Stimulated activated CD8-positive, alpha-beta memory T cell treated with anti-CD3 and anti-CD28 coated beads, Interleukin-4, amount 100 ng/mL, for 48 hours (primary cell): Measurements from ENCODE around the gene CLDN11.

Experiments used
- DNase-seq: peaks from one replicate; pipeline ENCODE4 v3.0.0-alpha.2; 2020

CLDN11 gene

GRCh38 chr3:170418422-170419398 lies at the start of gene CLDN11:
Gene CLDN11, plus strand, starts transcription at chr3:170418868. Its CDS starts 199 bp downstream, at chr3:170419067.
- no peak for DNase-seq

GRCh38 chr3:170368921-170369320 lies 49.7 kb upstream of the CLDN11 start:
- DNase-seq, result no peak

GRCh38 chr3:170372190-170372879 lies 46.3 kb upstream of the CLDN11 start:
- DNase-seq, result no peak

- DNase-seq, result no peak
Observed at GRCh38 chr3:170383567-170383966, 35.1 kb upstream of the CLDN11 start.

GRCh38 chr3:170386468-170386867 lies 32.2 kb upstream of the CLDN11 start:
- DNase-seq, result no peak

GRCh38 chr3:170387950-170388349 lies 30.7 kb upstream of the CLDN11 start:
- DNase-seq, result no peak

GRCh38 chr3:170391108-170391507 lies 27.6 kb upstream of the CLDN11 start:
- DNase-seq, result no peak

GRCh38 chr3:170397685-170398084 lies 21.0 kb upstream of the CLDN11 start:
- no peak for DNase-seq

- no peak for DNase-seq
Observed at GRCh38 chr3:170405101-170405500, 13.6 kb upstream of the CLDN11 start.

GRCh38 chr3:170410428-170411029 lies 8.1 kb upstream of the CLDN11 start:
- DNase-seq, result no peak

- DNase-seq, result no peak
Observed at GRCh38 chr3:170413291-170413690, 5.4 kb upstream of the CLDN11 start.

- DNase-seq, result no peak
Observed at GRCh38 chr3:170414202-170414663, 4.4 kb upstream of the CLDN11 start.

- no peak for DNase-seq
Observed at GRCh38 chr3:170417090-170417489, 1.6 kb upstream of the CLDN11 start.

- no peak for DNase-seq
Observed at GRCh38 chr3:170419557-170420087, 954 bp downstream of the CLDN11 start.

- no peak for DNase-seq
Observed at GRCh38 chr3:170420307-170420821, 1.7 kb downstream of the CLDN11 start.

GRCh38 chr3:170421111-170421641 lies 2.5 kb downstream of the CLDN11 start:
- DNase-seq, result no peak

- no peak for DNase-seq
Observed at GRCh38 chr3:170421758-170422157, 3.1 kb downstream of the CLDN11 start.

GRCh38 chr3:170423001-170423615 lies 4.4 kb downstream of the CLDN11 start:
- DNase-seq, result no peak

GRCh38 chr3:170424879-170425278 lies 6.2 kb downstream of the CLDN11 start:
- DNase-seq, result no peak

- no peak for DNase-seq
Observed at GRCh38 chr3:170425491-170426239, 7.0 kb downstream of the CLDN11 start.

GRCh38 chr3:170426240-170426797 lies 7.7 kb downstream of the CLDN11 start:
- no peak for DNase-seq
